ENCODE data around the gene CCDC141. TPM values are rescaled to one million over a fixed set of nuclear protein-coding genes. Genes with fewer than 3 reads are reported as not detected.

CCDC141 gene
- total RNA-seq, 4 donors from 2014 or later = 1.6 to 10.3 (median 5.3) TPM

DNA sequence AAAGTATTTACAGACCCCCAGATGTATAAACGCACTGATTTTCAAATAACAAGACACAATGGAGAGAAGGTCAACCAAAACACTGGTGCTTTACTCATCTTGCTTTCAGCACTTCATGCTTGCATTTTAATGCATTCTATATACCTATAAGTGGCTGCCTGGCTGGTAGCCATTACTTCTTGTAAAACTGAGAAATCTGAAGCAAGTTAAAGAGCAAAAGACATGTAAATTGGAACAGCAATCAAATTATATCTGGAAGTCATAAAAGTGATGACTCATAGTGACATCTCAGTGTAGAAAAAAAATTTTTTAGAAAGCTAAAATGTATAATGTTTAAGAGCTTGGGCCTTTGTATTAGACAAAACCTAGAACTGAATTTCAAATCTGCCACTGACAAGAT, 106.2 kb downstream of the CCDC141 start:
- ATAC-seq = no peak
- Histone ChIP-seq H3K4me1 (no peaks in the 10 kb centered on the region), H3K9me3 (no peaks in the 10 kb centered on the region), H3K36me3 (no peaks in the 10 kb centered on the region), H3K27me3 (no peaks in the 10 kb centered on the region), H3K27ac (no peak overlapping the region), H3K4me3 (no peak overlapping the region)
- 90 to 100% methylated on average over 1 of the region's 1 CpG for WGBS, 2 donors (ENCODE audit: low coverage in 1 of 2)
- TF ChIP-seq POLR2AphosphoS5 (IDR thresholded peaks at IDR 0.05) = no peak
- no peak for TF ChIP-seq POLR2A (IDR thresholded peaks at IDR 0.05)
- TF ChIP-seq, protein P1, sequence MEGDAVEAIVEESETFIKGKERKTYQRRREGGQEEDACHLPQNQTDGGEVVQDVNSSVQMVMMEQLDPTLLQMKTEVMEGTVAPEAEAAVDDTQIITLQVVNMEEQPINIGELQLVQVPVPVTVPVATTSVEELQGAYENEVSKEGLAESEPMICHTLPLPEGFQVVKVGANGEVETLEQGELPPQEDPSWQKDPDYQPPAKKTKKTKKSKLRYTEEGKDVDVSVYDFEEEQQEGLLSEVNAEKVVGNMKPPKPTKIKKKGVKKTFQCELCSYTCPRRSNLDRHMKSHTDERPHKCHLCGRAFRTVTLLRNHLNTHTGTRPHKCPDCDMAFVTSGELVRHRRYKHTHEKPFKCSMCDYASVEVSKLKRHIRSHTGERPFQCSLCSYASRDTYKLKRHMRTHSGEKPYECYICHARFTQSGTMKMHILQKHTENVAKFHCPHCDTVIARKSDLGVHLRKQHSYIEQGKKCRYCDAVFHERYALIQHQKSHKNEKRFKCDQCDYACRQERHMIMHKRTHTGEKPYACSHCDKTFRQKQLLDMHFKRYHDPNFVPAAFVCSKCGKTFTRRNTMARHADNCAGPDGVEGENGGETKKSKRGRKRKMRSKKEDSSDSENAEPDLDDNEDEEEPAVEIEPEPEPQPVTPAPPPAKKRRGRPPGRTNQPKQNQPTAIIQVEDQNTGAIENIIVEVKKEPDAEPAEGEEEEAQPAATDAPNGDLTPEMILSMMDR (IDR thresholded peaks at IDR 0.05) = no peak
- no peak for TF ChIP-seq EP300 (IDR thresholded peaks at IDR 0.05)

DNA sequence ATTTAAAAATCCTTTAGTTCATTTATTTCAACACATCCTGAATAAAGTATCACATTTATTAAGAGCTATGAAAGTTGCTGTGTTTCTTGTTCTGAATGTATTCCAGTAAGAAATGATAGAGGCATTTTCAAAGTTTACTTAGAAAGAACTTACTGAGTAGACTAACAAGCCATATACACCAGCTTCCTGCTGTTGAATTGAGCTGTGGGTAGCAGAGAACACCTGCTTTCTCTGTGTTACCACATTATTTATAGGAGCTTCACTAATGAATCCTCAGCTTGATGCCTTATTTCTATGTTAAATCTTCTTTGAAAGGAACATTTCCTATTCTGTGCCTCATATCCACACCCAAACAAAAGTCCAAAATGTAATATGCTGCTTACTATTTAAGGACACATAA, 115.4 kb downstream of the CCDC141 start:
- Histone ChIP-seq H3K4me1 (no peaks in the 10 kb centered on the region), H3K27ac (no peak overlapping the region), H3K4me3 (no peak overlapping the region), H3K9me3 (peaks cover 0 to 32% (median 0%) of the 10 kb centered on the region in 3 donors), H3K27me3 (no peaks in the 10 kb centered on the region), H3K36me3 (no peaks in the 10 kb centered on the region)
- ATAC-seq = no peak
- no peak for TF ChIP-seq EP300 (IDR thresholded peaks at IDR 0.05)
- no peak for TF ChIP-seq POLR2A (IDR thresholded peaks at IDR 0.05)
- TF ChIP-seq, protein P1 (IDR thresholded peaks at IDR 0.05) = no peak
- no peak for TF ChIP-seq POLR2AphosphoS5 (IDR thresholded peaks at IDR 0.05)

DNA sequence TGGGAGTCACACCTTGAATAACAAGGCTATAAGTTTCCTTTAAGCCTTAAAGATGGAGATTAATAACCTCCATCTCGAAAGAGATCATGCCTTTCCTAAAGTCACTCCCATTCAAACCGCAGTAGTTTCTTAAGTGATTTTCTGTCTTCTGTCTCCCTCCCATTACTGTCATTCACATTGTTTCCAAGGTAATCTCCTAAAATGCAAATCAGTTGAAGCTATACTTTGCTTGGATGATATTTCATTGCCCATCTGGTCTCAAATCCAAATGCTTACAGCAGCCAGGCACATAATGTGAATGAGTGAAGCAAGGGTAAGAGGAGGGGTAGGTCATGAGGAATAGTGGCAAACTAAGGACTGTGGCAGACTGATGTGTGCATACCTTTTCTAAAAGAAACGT, 116.4 kb downstream of the CCDC141 start:
- ATAC-seq = no peak
- Histone ChIP-seq H3K36me3 (no peaks in the 10 kb centered on the region), H3K4me3 (no peak overlapping the region), H3K27ac (no peak overlapping the region), H3K9me3 (peaks cover 0 to 32% (median 0%) of the 10 kb centered on the region in 3 donors), H3K27me3 (no peaks in the 10 kb centered on the region), H3K4me1 (no peaks in the 10 kb centered on the region)
- TF ChIP-seq POLR2AphosphoS5 (IDR thresholded peaks at IDR 0.05) = no peak
- no peak for TF ChIP-seq EP300 (IDR thresholded peaks at IDR 0.05)
- TF ChIP-seq, protein P1 (IDR thresholded peaks at IDR 0.05) = no peak
- TF ChIP-seq POLR2A (IDR thresholded peaks at IDR 0.05) = no peak
- WGBS, 2 donors (ENCODE audit: low coverage in 1 of 2) = 79 to 94% methylated on average over 3 of the region's 3 CpGs

DNA sequence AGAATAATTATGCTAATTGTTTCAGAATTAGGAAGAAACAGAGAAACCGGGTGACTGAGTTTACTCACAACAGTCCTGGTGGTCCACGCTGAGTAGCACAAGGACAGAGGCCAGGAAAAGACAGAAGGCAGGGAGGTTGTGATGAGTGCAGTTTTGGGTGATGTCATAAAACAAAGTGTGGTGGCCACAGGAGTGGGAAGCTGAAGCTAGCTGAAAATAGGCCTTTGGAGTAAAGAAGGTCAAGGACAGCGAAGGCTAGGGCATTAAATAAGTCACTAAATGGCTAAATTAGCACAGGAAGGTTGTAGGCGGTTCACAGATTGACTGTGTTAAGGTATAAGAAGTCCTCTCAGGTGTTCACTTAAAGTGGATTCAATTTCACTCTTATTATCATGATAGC, 121.9 kb downstream of the CCDC141 start:
- ATAC-seq = no peak
- WGBS, 2 donors (ENCODE audit: low coverage in 1 of 2) = 73 to 77% methylated on average over 4 of the region's 4 CpGs
- Histone ChIP-seq H3K27ac (no peak overlapping the region), H3K4me3 (no peak overlapping the region), H3K4me1 (no peaks in the 10 kb centered on the region), H3K27me3 (no peaks in the 10 kb centered on the region), H3K36me3 (no peaks in the 10 kb centered on the region), H3K9me3 (no peaks in the 10 kb centered on the region)
- TF ChIP-seq POLR2AphosphoS5 (IDR thresholded peaks at IDR 0.05) (no peak), POLR2A (IDR thresholded peaks at IDR 0.05) (no peak), EP300 (IDR thresholded peaks at IDR 0.05) (no peak)
- TF ChIP-seq, protein P1 (IDR thresholded peaks at IDR 0.05) = no peak

DNA sequence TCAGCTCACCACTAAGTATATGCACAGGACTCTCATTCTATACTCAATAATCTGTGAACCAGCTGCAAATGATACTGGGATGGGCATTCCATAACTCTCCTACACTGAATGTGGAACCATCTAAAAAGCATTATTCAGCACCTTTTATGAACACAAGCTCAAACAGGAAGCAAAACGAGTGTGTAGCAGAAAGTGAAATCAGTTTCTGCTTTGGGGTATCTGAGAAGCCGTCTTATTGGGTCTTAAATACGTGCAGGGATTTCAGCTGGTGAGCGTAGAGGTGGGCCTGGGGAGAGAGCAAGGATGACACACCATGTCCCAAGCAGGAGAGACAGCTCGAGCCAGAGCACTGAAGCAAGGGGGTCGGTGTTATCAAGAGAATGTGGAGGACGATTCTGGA, 122.8 kb downstream of the CCDC141 start:
- Histone ChIP-seq H3K36me3 (no peaks in the 10 kb centered on the region), H3K4me1 (no peaks in the 10 kb centered on the region), H3K27ac (no peak overlapping the region), H3K27me3 (no peaks in the 10 kb centered on the region), H3K4me3 (no peak overlapping the region), H3K9me3 (no peaks in the 10 kb centered on the region)
- no peak for TF ChIP-seq POLR2AphosphoS5 (IDR thresholded peaks at IDR 0.05)
- TF ChIP-seq, protein P1 (IDR thresholded peaks at IDR 0.05) = no peak
- no peak for TF ChIP-seq POLR2A (IDR thresholded peaks at IDR 0.05)
- no peak for TF ChIP-seq EP300 (IDR thresholded peaks at IDR 0.05)
- 50 to 75% methylated on average over 1 to 7 of the region's 7 CpGs for WGBS, 2 donors (ENCODE audit: low coverage in 1 of 2)
- ATAC-seq = no peak
